Measurements from ENCODE around the gene AMBRA1. TPM values are rescaled to one million over a fixed set of nuclear protein-coding genes. Genes with fewer than 3 reads are reported as not detected.

The AMBRA1 gene
- total and polyA plus RNA-seq, 2 of the 8 experiments (the other 6 are each of a cell fraction or from before 2014, with no cell fraction given), result 14.2 to 37.4 TPM

GRCh38 chr11:46378811-46379481, 214.9 kb downstream of the AMBRA1 start:
- Histone ChIP-seq H3K27ac (ENCODE audit: low read depth, low read length) (no peak overlapping the region), H2BK120ac (replicated peaks; ENCODE audit: low read depth, low read length) (no peak overlapping the region), H3K4me3 (ENCODE audit: extremely low read depth in 1 of 4, insufficient read depth in 2 of 4, low read depth in 3 of 4, low read length in 4 of 4) (peak overlapping the region in 1 of 4 experiments; percentile 95; a peak in 2 of 8 replicates), H3K56ac (replicated peaks; ENCODE audit: insufficient read length, low read depth, low read length) (no peak overlapping the region), H3K79me2 (ENCODE audit: control insufficient read depth in 1 of 2, insufficient read depth in 2 of 2, low read length in 2 of 2) (no peaks in the 10 kb centered on the region; a peak in 1 of 4 replicates), H2BK12ac (ENCODE audit: low read depth, low read length) (no peak overlapping the region), H3K9ac (replicated peaks in 1 of 4; ENCODE audit: extremely low read depth in 1 of 4, low read depth in 3 of 4, low read length in 3 of 4) (no peak overlapping the region), H4K8ac (ENCODE audit: extremely low read depth, insufficient read depth, low read length) (no peak overlapping the region; the same call in 1 of the 2 replicates), H3K23ac (ENCODE audit: insufficient read length) (no peak overlapping the region), H2BK5ac (ENCODE audit: low read depth, low read length) (no peak overlapping the region), H4K91ac (replicated peaks; ENCODE audit: insufficient read length, low read length) (no peak overlapping the region), H2AFZ (ENCODE audit: low read length) (no peak overlapping the region), H3K4me1 (replicated peaks in 1 of 4; ENCODE audit: control insufficient read depth in 3 of 4, insufficient read depth in 4 of 4, low read length in 3 of 4) (peaks cover 0 to 16% (median 13%) of the 10 kb centered on the region in 4 experiments; a peak in 6 of 7 replicates), H3K4me2 (ENCODE audit: insufficient read depth in 1 of 2, low read depth in 2 of 2, low read length in 2 of 2) (peak overlapping the region; percentile 69 to 94), H2BK15ac (ENCODE audit: low read length) (no peak overlapping the region), H3K27me3 (replicated peaks in 1 of 4; ENCODE audit: control insufficient read depth in 3 of 4, extremely low read depth in 1 of 4, insufficient read depth in 3 of 4, low read length in 3 of 4) (no peaks in the 10 kb centered on the region), H3K79me1 (ENCODE audit: low read depth, low read length) (no peaks in the 10 kb centered on the region), H3K18ac (ENCODE audit: extremely low read depth, low read length) (peak overlapping the region; percentile 60), H3K4ac (replicated peaks; ENCODE audit: insufficient read length, low read depth, low read length) (no peak overlapping the region), H4K5ac (ENCODE audit: insufficient read length, low read depth, low read length) (no peak overlapping the region), H3K36me3 (ENCODE audit: control insufficient read depth in 2 of 4, insufficient read depth in 4 of 4, low read length in 3 of 4) (peaks cover 7 to 31% (median 20%) of the 10 kb centered on the region in 4 experiments; a peak in 4 of 8 replicates), H3K23me2 (ENCODE audit: low read depth, low read length) (peaks cover 9% of the 10 kb centered on the region; the same call in 1 of the 2 replicates), H4K20me1 (replicated peaks in 1 of 2; ENCODE audit: control insufficient read depth in 1 of 2, insufficient read depth in 2 of 2, low read length in 2 of 2) (peaks cover 15 to 22% of the 10 kb centered on the region in 2 experiments), H2BK20ac (ENCODE audit: low read length) (no peak overlapping the region), H2AK5ac (ENCODE audit: low read depth, low read length) (no peak overlapping the region), H3K9me3 (ENCODE audit: insufficient read depth in 2 of 2, low read depth in 1 of 2, low read length in 1 of 2) (no peaks in the 10 kb centered on the region), H3K14ac (ENCODE audit: insufficient read length) (no peak overlapping the region)
- ChIA-PET POLR2A (ENCODE audit: partially characterized antibody) (interaction anchor here (0.8 to 3.8 kb wide), 8 partner anchors 10 to 135 kb away, joined by 3 to 35 read pairs (median 5); partner anchors contain the start of gene CHRM4), CTCF (ENCODE audit: partially characterized antibody) (interaction anchor here (1.0 to 44.5 kb wide), 11 partner anchors 10 to 159 kb away, joined by 3 to 1004 read pairs (median 5); partner anchors contain the start of gene DGKZ)
- DNase-seq (ENCODE audit: low read depth in 1 of 2, low spot score in 2 of 2) (no peak), FAIRE-seq (no peak)
- TF ChIP-seq, protein P1, sequence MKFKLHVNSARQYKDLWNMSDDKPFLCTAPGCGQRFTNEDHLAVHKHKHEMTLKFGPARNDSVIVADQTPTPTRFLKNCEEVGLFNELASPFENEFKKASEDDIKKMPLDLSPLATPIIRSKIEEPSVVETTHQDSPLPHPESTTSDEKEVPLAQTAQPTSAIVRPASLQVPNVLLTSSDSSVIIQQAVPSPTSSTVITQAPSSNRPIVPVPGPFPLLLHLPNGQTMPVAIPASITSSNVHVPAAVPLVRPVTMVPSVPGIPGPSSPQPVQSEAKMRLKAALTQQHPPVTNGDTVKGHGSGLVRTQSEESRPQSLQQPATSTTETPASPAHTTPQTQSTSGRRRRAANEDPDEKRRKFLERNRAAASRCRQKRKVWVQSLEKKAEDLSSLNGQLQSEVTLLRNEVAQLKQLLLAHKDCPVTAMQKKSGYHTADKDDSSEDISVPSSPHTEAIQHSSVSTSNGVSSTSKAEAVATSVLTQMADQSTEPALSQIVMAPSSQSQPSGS (IDR thresholded peaks at IDR 0.05; ENCODE audit: low read length), result 0 out of 2 replicates have a peak, but pooled peaks have one; percentile 40
- TF ChIP-seq SUZ12 (IDR thresholded peaks at IDR 0.05; ENCODE audit: low read length), result no peak
- WGBS, 2 experiments (ENCODE audit: extremely low coverage in 1 of 2, insufficient coverage in 1 of 2, insufficient read length in 1 of 2, insufficient replicate concordance in 2 of 2, low coverage in 1 of 2, low lambda C conversion rate in 2 of 2, missing lambda C conversion rate in 1 of 2), result 85% methylated on average over 20 of the region's 20 CpGs; no CpG with 5 or more reads in 1 of the 2 experiments

All from H1 (cell line).